CD4-positive, alpha-beta T cell (primary cell): ENCODE measurements around the gene DEPDC5. TPM values are rescaled to one million over a fixed set of nuclear protein-coding genes. Genes with fewer than 3 reads are reported as not detected.

Experiments used
- ATAC-seq: fragments of 200-7000 bp; cut with Tn5 transposase; one replicate; pipeline ENCODE4 v1.10.0; 2022; ENCODE audit warnings: mild to moderate bottlenecking; ENCODE audit not compliant: poor library complexity
- CTCF ChIA-PET: fragments of 350-600 bp; sonication (Branson Sonifier 250); formaldehyde crosslinking; loops from one replicate; lab custom pipeline; 2021; ENCODE audit warnings: antibody characterized with exemption, inconsistent platforms; lab: Charles Lee
- POLR2A ChIA-PET: fragments of 350-600 bp; sonication (Branson Sonifier 250); formaldehyde crosslinking; loops from one replicate; lab custom pipeline; 2021; ENCODE audit warnings: antibody characterized with exemption, inconsistent platforms; lab: Charles Lee
- DNase-seq, 14 experiments: peaks; one replicate each; pipeline ENCODE4 v3.0.0-alpha.2; 2013 to 2020; ENCODE audit warnings: mixed read lengths in 2 of 14
- H3K27ac ChIP-seq, 2 donors: one replicate each; pipeline versions ENCODE4 v1.5.1 to v1.7.0; 2013; ENCODE audit warnings: low read length in 2 of 2, low read depth in 1 of 2, mild to moderate bottlenecking in 1 of 2
- H3K27me3 ChIP-seq, 2 experiments: 1 replicate in 1 of 2; 2 replicates in 1 of 2; pipeline versions ENCODE4 v1.6.1 to v1.7.0; 2013; ENCODE audit warnings: low read length in 2 of 2, control low read depth in 1 of 2, mild to moderate bottlenecking in 1 of 2, moderate library complexity in 1 of 2; ENCODE audit not compliant: insufficient read depth in 2 of 2, control insufficient read depth in 1 of 2
- H3K36me3 ChIP-seq: one replicate; pipeline ENCODE4 v1.6.1; 2013; ENCODE audit warnings: low read length, control low read depth; ENCODE audit not compliant: insufficient read depth
- H3K4me1 ChIP-seq: one replicate; pipeline ENCODE4 v1.6.1; 2013; ENCODE audit warnings: low read length, control low read depth; ENCODE audit not compliant: insufficient read depth
- H3K4me3 ChIP-seq: one replicate; pipeline ENCODE4 v1.5.1; 2013; ENCODE audit warnings: mild to moderate bottlenecking, low read length, moderate library complexity
- H3K9me3 ChIP-seq, 2 experiments: 1 replicate in 1 of 2; 2 replicates in 1 of 2; pipeline versions ENCODE4 v1.6.1 to v1.7.0; 2013; ENCODE audit warnings: low read length in 2 of 2, mild to moderate bottlenecking in 2 of 2, control low read depth in 1 of 2, moderate library complexity in 1 of 2; ENCODE audit not compliant: control insufficient read depth in 1 of 2, insufficient read depth in 1 of 2
- H3K27ac Mint-ChIP-seq: one replicate; pipeline ENCODE4 v1.8.0; 2020; ENCODE audit warnings: mixed read lengths
- H3K27me3 Mint-ChIP-seq: one replicate; pipeline ENCODE4 v1.8.0; 2021; ENCODE audit warnings: mixed read lengths
- H3K36me3 Mint-ChIP-seq: one replicate; pipeline ENCODE4 v1.8.0; 2021; ENCODE audit warnings: low read depth, mixed read lengths
- H3K4me1 Mint-ChIP-seq: one replicate; pipeline ENCODE4 v1.8.0; 2021; ENCODE audit warnings: low read depth, mixed read lengths
- H3K4me3 Mint-ChIP-seq: one replicate; pipeline ENCODE4 v1.8.0; 2020; ENCODE audit warnings: mild to moderate bottlenecking, mixed read lengths
- H3K9me3 Mint-ChIP-seq: one replicate; pipeline ENCODE4 v1.8.0; 2020; ENCODE audit warnings: mixed read lengths
- CTCF ChIP-seq: fragments of 200-600 bp; IDR thresholded peaks from one replicate; pipeline ENCODE4 v1.8.0; 2022; ENCODE audit warnings: antibody characterized with exemption, mild to moderate bottlenecking
- intact Hi-C, 2 experiments: fragments of 100-400 bp; cut with DNase I in 1 of 2; cut with micrococcal nuclease in 1 of 2; formaldehyde crosslinking; loops; one replicate each; pipeline versions ENCODE4 v1.15.1 to v1.9.0; 2023 to 2025; cut with DNase I, micrococcal nuclease
- total RNA-seq, 174 experiments: library from RNA in 2 of 174; stranded (reverse) in 2 of 174; gene quantifications; one replicate each; pipeline ENCODE4 v1.2.3 and lab custom pipeline; 2021 to 2026

Gene DEPDC5
- total RNA-seq, 2 experiments from 2014 or later, result 32.9 to 36.6 TPM

- ATAC-seq (no peak), DNase-seq (no peak)
- CTCF ChIA-PET, result interaction anchor here (0.6 to 1.3 kb wide), 2 partner anchors 69 to 1868 kb away, joined by 3 read pairs; no protein-coding TSS in a partner anchor
- Histone ChIP-seq H3K27ac (no peak overlapping the region), H3K36me3 (peaks cover 44% of the 10 kb centered on the region), H3K9me3 (no peaks in the 10 kb centered on the region), H3K4me3 (no peak overlapping the region), H3K4me1 (no peaks in the 10 kb centered on the region), H3K27me3 (no peaks in the 10 kb centered on the region)
- POLR2A ChIA-PET, result interaction anchor here (0.6 kb wide), 1 partner anchor 790 kb away, joined by 4 read pairs; no protein-coding TSS in a partner anchor
- Mint-ChIP-seq H3K27ac (no peak overlapping the region), H3K9me3 (no peaks in the 10 kb centered on the region), H3K4me3 (no peak overlapping the region), H3K4me1 (no peaks in the 10 kb centered on the region), H3K36me3 (peaks cover 58% of the 10 kb centered on the region), H3K27me3 (no peaks in the 10 kb centered on the region)
- TF ChIP-seq CTCF, result no peak
- intact Hi-C loops, result no loop called here
Measured at GRCh38 chr22:31901388-31902137, 147.7 kb downstream of the DEPDC5 start.

GRCh38 chr22:31904651-31905050, 150.8 kb downstream of the DEPDC5 start:
- POLR2A ChIA-PET, result no interaction called here
- H3K27ac ChIP-seq, result no peak overlapping the region
- H3K4me3 ChIP-seq, result no peak overlapping the region
- Mint-ChIP-seq H3K27ac (no peak overlapping the region), H3K4me1 (no peaks in the 10 kb centered on the region), H3K4me3 (no peak overlapping the region), H3K27me3 (no peaks in the 10 kb centered on the region), H3K9me3 (no peaks in the 10 kb centered on the region), H3K36me3 (peaks cover 57% of the 10 kb centered on the region)
- ATAC-seq (no peak), DNase-seq (no peak)
- H3K27me3 ChIP-seq, result no peaks in the 10 kb centered on the region
- no peaks in the 10 kb centered on the region for H3K4me1 ChIP-seq
- intact Hi-C loops, result no loop called here
- no peaks in the 10 kb centered on the region for H3K9me3 ChIP-seq
- H3K36me3 ChIP-seq, result peaks cover 26% of the 10 kb centered on the region
- TF ChIP-seq CTCF, result no peak
- CTCF ChIA-PET, result no interaction called here

- Mint-ChIP-seq H3K4me3 (no peak overlapping the region), H3K27ac (no peak overlapping the region), H3K4me1 (no peaks in the 10 kb centered on the region), H3K36me3 (peaks cover 60% of the 10 kb centered on the region), H3K27me3 (no peaks in the 10 kb centered on the region), H3K9me3 (no peaks in the 10 kb centered on the region)
- TF ChIP-seq CTCF, result no peak
- DNase-seq (no peak), ATAC-seq (no peak)
- peaks cover 26% of the 10 kb centered on the region for H3K36me3 ChIP-seq
- no peaks in the 10 kb centered on the region for H3K27me3 ChIP-seq
- intact Hi-C loops, result no loop called here
- CTCF ChIA-PET, result no interaction called here
- POLR2A ChIA-PET, result no interaction called here
- H3K4me1 ChIP-seq, result no peaks in the 10 kb centered on the region
- no peaks in the 10 kb centered on the region for H3K9me3 ChIP-seq
- H3K27ac ChIP-seq, result no peak overlapping the region
- no peak overlapping the region for H3K4me3 ChIP-seq
Measured at GRCh38 chr22:31905356-31905755, 151.5 kb downstream of the DEPDC5 start.
